Hepatocyte (in vitro differentiated cells): ENCODE data around the gene HOXB6. TPM values are rescaled to one million over a fixed set of nuclear protein-coding genes. Genes with fewer than 3 reads are reported as not detected.

Experiments
- DNase-seq: peaks from one replicate; pipeline ENCODE4 v3.0.0-alpha.2; 2016; ENCODE audit warnings: low spot score
- H2AFZ ChIP-seq: fragments of 200-600 bp; sonication (generic); 2 replicates; pipeline ENCODE4 v1.6.0; 2016; ENCODE audit warnings: antibody characterized with exemption, mild to moderate bottlenecking
- H3K27ac ChIP-seq: fragments of 200-600 bp; sonication (generic); 2 replicates; pipeline ENCODE4 v1.5.1; 2016; ENCODE audit warnings: mild to moderate bottlenecking
- H3K27me3 ChIP-seq: fragments of 200-600 bp; sonication (generic); 2 replicates; pipeline ENCODE4 v1.6.1; 2016
- H3K36me3 ChIP-seq: fragments of 200-600 bp; sonication (generic); replicated peaks from 2 replicates; pipeline ENCODE4 v1.5.1; 2016; ENCODE audit warnings: low read depth; ENCODE audit not compliant: insufficient read depth
- H3K4me1 ChIP-seq: fragments of 200-600 bp; sonication (generic); 2 replicates; pipeline ENCODE4 v1.5.1; 2016; ENCODE audit warnings: mild to moderate bottlenecking, moderate library complexity; ENCODE audit not compliant: insufficient read depth
- H3K4me2 ChIP-seq: fragments of 200-600 bp; sonication (generic); 2 replicates; pipeline ENCODE4 v1.6.0; 2016
- H3K4me3 ChIP-seq: fragments of 200-600 bp; sonication (generic); 2 replicates; pipeline ENCODE4 v1.5.1; 2016; ENCODE audit warnings: mild to moderate bottlenecking
- H3K79me2 ChIP-seq: fragments of 200-600 bp; sonication (generic); 2 replicates; pipeline ENCODE4 v1.6.0; 2017; ENCODE audit warnings: mild to moderate bottlenecking
- H3K9me2 ChIP-seq: fragments of 200-600 bp; sonication (generic); replicated peaks from 2 replicates; pipeline ENCODE4 v1.6.0; 2017; ENCODE audit warnings: mild to moderate bottlenecking; ENCODE audit not compliant: insufficient read depth
- H3K9me3 ChIP-seq: fragments of 200-600 bp; sonication (generic); 2 replicates; pipeline ENCODE4 v1.5.1; 2016; ENCODE audit warnings: low read depth, mild to moderate bottlenecking
- H4K20me1 ChIP-seq: fragments of 200-600 bp; sonication (generic); 2 replicates; pipeline ENCODE4 v1.6.0; 2016; ENCODE audit warnings: mild to moderate bottlenecking; ENCODE audit not compliant: insufficient read depth, poor library complexity, severe bottlenecking
- CTCF ChIP-seq: fragments of 200-600 bp; sonication (generic); IDR thresholded peaks from 2 replicates; pipeline ENCODE4 v1.5.1; 2016; ENCODE audit warnings: antibody characterized with exemption, mild to moderate bottlenecking; ENCODE audit not compliant: poor library complexity
- EZH2 ChIP-seq: fragments of 200-600 bp; sonication (generic); IDR thresholded peaks from 2 replicates; pipeline ENCODE4 v1.6.1; 2016; ENCODE audit warnings: antibody characterized with exemption, mild to moderate bottlenecking, borderline replicate concordance
- EZH2phosphoT487 ChIP-seq: fragments of 200-600 bp; sonication (generic); IDR thresholded peaks from one replicate; pipeline ENCODE4 v1.6.1; 2018; ENCODE audit warnings: antibody characterized with exemption, mild to moderate bottlenecking, low read depth, moderate library complexity; ENCODE audit not compliant: unreplicated experiment, severe bottlenecking
- WGBS: methylation state at CpG from one replicate; pipeline ENCODE4 v1.1.6; 2016; ENCODE audit warnings: low lambda C conversion rate; ENCODE audit errors: missing lambda C conversion rate; 5-methylcytosine and 5-hydroxymethylcytosine counted together
- polyA plus RNA-seq: library from polyadenylated mRNA; unstranded; fragments of >200 nt; fragmentation: Nextera tagmentation; extraction: Ambion mirVana; gene quantifications from 2 replicates; pipeline ENCODE4 v1.2.1, GENCODE V29; 2016
- total RNA-seq: library from RNA; depleted of rRNA; stranded (reverse); fragments of >200 nt; gene quantifications from 2 replicates; pipeline ENCODE4 v1.2.3, GENCODE V29; 2014

HOXB6 gene
- total and polyA plus RNA-seq, 2 experiments from 2014 or later = 4.8 to 7.7 TPM

- H3K4me1 ChIP-seq = peaks cover 15% of the 10 kb centered on the region
- no peaks in the 10 kb centered on the region for H3K9me2 ChIP-seq
- H2AFZ ChIP-seq = no peak overlapping the region
- no peak overlapping the region for H3K4me3 ChIP-seq
- H3K79me2 ChIP-seq = no peaks in the 10 kb centered on the region
- H3K9me3 ChIP-seq = no peaks in the 10 kb centered on the region
- no peaks in the 10 kb centered on the region for H3K36me3 ChIP-seq
- no peak for DNase-seq
- peaks cover 96% of the 10 kb centered on the region for H3K27me3 ChIP-seq
- H4K20me1 ChIP-seq = no peaks in the 10 kb centered on the region
- TF ChIP-seq EZH2phosphoT487 (no peak), EZH2 (no peak), CTCF (no peak)
- no peak overlapping the region for H3K27ac ChIP-seq
- WGBS = 34% methylated on average over 6 of the region's 6 CpGs
- peak overlapping the region; percentile 74 for H3K4me2 ChIP-seq
Observed at GRCh38 chr17:48620461-48621139, 15.8 kb upstream of the HOXB6 start.

GRCh38 chr17:48619826-48620449, 15.2 kb upstream of the HOXB6 start:
- Histone ChIP-seq H3K79me2 (no peaks in the 10 kb centered on the region), H3K27me3 (peaks cover 96% of the 10 kb centered on the region), H4K20me1 (no peaks in the 10 kb centered on the region), H3K36me3 (no peaks in the 10 kb centered on the region), H3K9me2 (no peaks in the 10 kb centered on the region), H3K4me3 (no peak overlapping the region), H3K27ac (no peak overlapping the region), H2AFZ (no peak overlapping the region), H3K4me2 (peak overlapping the region; percentile 74), H3K4me1 (peaks cover 9% of the 10 kb centered on the region), H3K9me3 (no peaks in the 10 kb centered on the region)
- 16% methylated on average over 32 of the region's 32 CpGs for WGBS
- no peak for DNase-seq
- no peak for TF ChIP-seq EZH2phosphoT487
- peak; percentile 81 for TF ChIP-seq EZH2
- TF ChIP-seq CTCF = no peak

DNA sequence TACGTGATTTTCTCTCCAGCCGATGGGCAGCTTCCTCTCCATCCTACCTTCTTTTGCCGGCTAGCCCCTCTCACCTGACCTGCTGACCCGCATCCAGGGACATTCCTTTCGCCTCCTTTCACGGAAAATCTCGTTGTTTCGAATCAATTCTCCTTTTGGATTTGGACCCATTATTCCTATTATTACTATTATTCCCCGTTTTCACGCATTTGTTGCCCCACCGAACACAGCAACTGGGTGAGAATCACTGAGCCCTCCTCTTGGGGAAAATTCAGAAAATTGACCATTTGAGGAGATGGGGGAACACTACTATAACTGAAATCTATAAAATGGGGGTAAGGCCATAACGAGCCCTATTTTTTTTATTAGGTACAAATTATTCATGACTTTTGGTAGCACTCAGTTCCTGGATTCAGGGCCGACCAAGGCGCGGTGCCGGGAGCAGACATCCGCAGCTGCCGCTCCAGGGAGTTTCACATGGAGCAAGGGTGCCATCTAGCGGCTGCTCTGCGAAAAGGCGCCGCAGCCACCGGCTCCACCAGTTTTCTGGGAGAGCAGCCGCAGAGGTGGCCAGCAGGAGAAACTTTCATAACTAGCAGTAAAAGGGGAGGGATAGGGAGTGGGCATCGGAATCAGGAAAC, 13.6 kb upstream of the HOXB6 start:
- no peak overlapping the region for H3K4me3 ChIP-seq
- peaks cover 6% of the 10 kb centered on the region for H3K4me1 ChIP-seq
- H3K27ac ChIP-seq = no peak overlapping the region
- peak; percentile 94 for DNase-seq
- peak overlapping the region; percentile 74 for H3K4me2 ChIP-seq
- WGBS = 7% methylated on average over 25 of the region's 25 CpGs
- H3K27me3 ChIP-seq = peaks cover 96% of the 10 kb centered on the region
- TF ChIP-seq EZH2phosphoT487 (peak; percentile 85), EZH2 (peak; percentile 85), CTCF (peak; percentile 99)
- H2AFZ ChIP-seq = no peak overlapping the region
- no peaks in the 10 kb centered on the region for H3K79me2 ChIP-seq
- no peaks in the 10 kb centered on the region for H3K36me3 ChIP-seq
- no peaks in the 10 kb centered on the region for H4K20me1 ChIP-seq
- no peaks in the 10 kb centered on the region for H3K9me3 ChIP-seq
- H3K9me2 ChIP-seq = no peaks in the 10 kb centered on the region
